NCI-H82 treated with DMSO at 0.1 percent for 48 hours (cell line): ENCODE measurements around the gene CYB5D1.

Experiments used
- DNase-seq: peaks from one replicate; lab custom pipeline; 2025; ENCODE audit not compliant: unreplicated experiment; lab: John Stamatoyannopoulos, UW

The CYB5D1 gene

DNA sequence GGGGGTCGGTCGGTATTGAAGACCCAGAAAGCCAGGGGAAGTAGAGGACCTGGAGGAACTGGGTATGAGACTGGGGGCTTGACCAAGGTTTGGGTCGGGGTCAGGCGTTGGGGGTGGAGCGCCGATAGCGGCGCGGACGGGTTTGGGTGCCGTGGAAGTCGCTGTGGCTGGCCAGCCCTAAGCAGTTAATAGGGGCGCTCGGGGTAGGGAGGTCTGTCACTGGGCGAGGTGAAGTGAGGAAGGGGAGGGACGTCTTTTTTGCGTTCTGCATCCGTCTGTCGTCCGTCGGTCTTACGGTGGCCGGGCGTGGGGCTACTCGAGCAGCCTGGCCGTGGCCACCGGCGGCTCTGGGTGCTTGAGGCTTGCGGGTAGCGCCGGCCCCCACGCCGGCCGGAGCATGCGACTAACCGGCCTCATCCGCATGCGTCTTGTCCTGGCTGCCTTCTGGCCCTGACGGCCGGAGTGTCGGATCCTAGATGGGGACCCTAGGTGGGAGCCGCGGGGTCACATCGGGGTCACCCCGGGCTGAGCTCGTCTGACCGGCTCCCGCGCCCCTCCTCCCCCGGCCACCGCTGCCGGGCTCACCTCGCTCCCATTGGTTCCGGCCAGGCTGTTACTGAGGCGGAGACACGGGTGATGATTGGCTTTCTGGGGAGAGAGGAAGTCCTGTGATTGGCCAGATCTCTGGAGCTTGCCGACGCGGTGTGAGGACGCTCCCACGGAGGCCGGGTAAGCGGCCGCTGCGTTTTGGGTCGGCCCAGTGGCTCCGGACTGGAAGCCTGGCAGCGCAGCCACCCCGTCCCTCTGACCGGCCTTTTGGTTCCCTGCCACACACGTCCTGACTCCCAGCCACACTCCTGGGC lies 13.3 kb upstream of the CYB5D1 start:
- peak; percentile 92 for DNase-seq

- no peak for DNase-seq
Measured at GRCh38 chr17:7845359-7846062, 12.3 kb upstream of the CYB5D1 start.

GRCh38 chr17:7846063-7846735 lies 11.6 kb upstream of the CYB5D1 start:
- no peak for DNase-seq

DNA sequence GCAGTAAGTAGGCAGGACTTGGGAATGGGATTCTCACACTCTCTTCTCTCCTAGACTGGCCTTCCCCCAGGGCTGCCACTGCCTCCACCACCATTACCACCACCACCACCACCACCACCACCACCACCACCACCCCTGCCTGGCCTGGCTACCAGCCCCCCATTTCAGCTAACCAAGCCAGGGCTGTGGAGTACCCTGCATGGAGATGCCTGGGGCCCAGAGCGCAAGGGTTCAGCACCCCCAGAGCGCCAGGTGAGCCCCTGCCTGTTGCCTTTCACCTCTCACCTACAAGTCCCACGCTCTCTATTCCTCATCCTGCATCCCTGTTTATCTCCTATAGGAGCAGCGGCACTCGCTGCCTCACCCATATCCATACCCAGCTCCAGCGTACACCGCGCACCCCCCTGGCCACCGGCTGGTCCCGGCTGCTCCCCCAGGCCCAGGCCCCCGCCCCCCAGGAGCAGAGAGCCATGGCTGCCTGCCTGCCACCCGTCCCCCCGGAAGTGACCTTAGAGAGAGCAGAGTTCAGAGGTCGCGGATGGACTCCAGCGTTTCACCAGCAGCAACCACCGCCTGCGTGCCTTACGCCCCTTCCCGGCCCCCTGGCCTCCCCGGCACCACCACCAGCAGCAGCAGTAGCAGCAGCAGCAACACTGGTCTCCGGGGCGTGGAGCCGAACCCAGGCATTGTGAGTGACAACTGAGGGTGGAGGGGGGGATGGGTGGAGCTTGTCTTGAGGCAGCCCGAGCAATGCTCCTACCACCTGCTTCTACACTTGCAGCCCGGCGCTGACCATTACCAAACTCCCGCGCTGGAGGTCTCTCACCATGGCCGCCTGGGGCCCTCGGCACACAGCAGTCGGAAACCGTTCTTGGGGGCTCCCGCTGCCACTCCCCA lies 10.8 kb upstream of the CYB5D1 start:
- DNase-seq, result no peak

DNA sequence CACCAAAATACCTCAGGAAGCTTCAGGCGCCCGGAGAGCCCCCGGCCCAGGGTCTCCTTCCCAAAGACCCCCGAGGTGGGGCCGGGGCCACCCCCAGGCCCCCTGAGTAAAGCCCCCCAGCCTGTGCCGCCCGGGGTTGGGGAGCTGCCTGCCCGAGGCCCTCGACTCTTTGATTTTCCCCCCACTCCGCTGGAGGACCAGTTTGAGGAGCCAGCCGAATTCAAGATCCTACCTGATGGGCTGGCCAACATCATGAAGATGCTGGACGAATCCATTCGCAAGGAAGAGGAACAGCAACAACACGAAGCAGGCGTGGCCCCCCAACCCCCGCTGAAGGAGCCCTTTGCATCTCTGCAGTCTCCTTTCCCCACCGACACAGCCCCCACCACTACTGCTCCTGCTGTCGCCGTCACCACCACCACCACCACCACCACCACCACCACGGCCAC lies 9.6 kb upstream of the CYB5D1 start:
- DNase-seq, result no peak

GRCh38 chr17:7848739-7849129 lies 9.1 kb upstream of the CYB5D1 start:
- no peak for DNase-seq

DNA sequence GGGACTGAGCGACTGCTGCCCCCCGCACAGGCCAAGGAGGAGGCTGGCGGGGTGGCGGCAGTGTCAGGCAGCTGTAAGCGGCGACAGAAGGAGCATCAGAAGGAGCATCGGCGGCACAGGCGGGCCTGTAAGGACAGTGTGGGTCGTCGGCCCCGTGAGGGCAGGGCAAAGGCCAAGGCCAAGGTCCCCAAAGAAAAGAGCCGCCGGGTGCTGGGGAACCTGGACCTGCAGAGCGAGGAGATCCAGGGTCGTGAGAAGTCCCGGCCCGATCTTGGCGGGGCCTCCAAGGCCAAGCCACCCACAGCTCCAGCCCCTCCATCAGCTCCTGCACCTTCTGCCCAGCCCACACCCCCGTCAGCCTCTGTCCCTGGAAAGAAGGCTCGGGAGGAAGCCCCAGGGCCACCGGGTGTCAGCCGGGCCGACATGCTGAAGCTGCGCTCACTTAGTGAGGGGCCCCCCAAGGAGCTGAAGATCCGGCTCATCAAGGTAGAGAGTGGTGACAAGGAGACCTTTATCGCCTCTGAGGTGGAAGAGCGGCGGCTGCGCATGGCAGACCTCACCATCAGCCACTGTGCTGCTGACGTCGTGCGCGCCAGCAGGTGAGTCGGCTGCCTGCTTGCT lies 8.6 kb upstream of the CYB5D1 start:
- no peak for DNase-seq

- no peak for DNase-seq
Measured at GRCh38 chr17:7849751-7850504, 7.9 kb upstream of the CYB5D1 start.

GRCh38 chr17:7850701-7851437 lies 6.9 kb upstream of the CYB5D1 start:
- no peak for DNase-seq

GRCh38 chr17:7851438-7852261 lies 6.2 kb upstream of the CYB5D1 start:
- DNase-seq, result peak; percentile 87

DNA sequence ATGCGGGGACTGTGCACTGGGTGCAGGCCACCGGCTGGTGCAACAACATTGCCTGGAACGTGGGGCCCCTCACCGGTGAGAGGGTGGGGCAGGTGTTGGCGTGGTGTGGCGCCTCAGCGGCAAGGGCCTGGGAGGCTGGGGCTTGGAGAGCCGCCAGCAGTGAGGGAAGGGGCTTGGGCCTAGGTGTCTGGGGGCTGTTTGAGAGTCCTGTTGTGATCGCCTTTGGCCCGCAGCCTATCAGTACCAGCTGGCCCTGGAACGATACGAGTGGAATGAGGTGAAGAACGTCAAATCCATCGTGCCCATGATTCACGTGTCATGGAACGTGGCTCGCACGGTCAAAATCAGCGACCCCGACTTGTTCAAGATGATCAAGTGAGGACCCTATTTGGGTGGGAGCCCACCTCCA lies 5.5 kb upstream of the CYB5D1 start:
- no peak for DNase-seq

GRCh38 chr17:7852919-7853690 lies 4.7 kb upstream of the CYB5D1 start:
- DNase-seq, result no peak

DNA sequence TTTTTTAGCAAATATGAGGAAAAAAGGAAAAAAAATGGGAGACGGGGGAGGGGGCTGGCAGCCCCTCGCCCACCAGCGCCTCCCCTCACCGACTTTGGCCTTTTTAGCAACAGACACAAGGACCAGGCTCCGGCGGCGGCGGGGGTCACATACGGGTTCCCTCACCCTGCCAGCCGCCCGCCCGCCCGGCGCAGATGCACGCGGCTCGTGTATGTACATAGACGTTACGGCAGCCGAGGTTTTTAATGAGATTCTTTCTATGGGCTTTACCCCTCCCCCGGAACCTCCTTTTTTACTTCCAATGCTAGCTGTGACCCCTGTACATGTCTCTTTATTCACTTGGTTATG lies 4.1 kb upstream of the CYB5D1 start:
- DNase-seq, result no peak

- no peak for DNase-seq
Measured at GRCh38 chr17:7854078-7854777, 3.6 kb upstream of the CYB5D1 start.

DNA sequence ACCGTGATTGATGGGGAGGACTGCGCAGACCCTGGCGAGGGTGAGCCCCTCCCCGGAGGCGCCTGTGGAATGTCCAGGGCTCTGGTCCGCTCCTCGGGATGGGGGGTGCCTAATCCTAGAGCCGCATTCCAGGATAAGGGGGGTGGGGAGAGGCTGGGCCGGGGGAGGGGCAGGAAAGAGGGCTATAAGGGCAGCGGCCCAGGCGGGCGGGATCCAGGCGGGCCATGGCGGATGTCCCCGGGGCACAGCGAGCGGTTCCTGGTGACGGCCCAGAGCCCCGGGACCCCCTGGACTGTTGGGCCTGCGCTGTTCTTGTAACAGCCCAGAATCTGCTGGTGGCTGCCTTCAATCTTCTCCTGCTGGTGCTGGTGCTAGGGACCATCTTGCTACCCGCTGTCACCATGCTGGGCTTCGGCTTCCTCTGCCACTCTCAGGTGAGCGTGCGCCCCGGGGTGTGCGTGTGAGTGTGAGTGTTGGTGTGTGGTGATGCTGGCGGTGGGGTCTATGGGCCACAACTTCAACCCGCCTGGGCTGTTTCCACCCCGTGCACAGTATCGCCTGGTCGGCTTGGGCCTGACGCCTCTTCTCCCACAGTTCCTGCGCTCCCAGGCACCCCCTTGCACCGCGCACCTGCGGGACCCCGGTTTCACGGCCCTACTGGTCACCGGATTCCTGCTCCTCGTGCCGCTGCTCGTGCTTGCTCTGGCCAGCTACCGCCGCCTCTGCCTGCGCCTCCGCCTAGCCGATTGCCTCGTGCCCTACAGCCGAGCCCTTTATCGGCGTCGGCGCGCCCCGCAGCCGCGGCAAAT lies 2.7 kb upstream of the CYB5D1 start, which contains the start of gene TMEM88:
TSS of gene TMEM88 (plus strand) at position 216 of the 809 bp plus-strand sequence. CDS start at position 225, 9 bp downstream.
- DNase-seq, result no peak

- DNase-seq, result no peak
Measured at GRCh38 chr17:7855660-7856010, 2.2 kb upstream of the CYB5D1 start.
